ENCODE data around the gene PHIP. TPM values are rescaled to one million over a fixed set of nuclear protein-coding genes. Genes with fewer than 3 reads are reported as not detected.
A peak's percentile ranks its signal among the peaks of the same experiment; 100 is the strongest.

Gene PHIP
- total RNA-seq, 1 experiment from 2014 or later = 26.5 TPM

GRCh38 chr6:78911218-78911940, 166.7 kb downstream of the PHIP start:
- BruUV-seq (replicated peaks) = no TSS peak
- no peak overlapping the region for H3K27ac Mint-ChIP-seq (ENCODE audit: low read depth, unreplicated experiment)

GRCh38 chr6:78910591-78911171, 167.4 kb downstream of the PHIP start:
- DNase-seq (ENCODE audit: unreplicated experiment) = no peak
- ChIA-PET POLR2A (no interaction called here), CTCF (no interaction called here)
- H3K36me3 Mint-ChIP-seq (ENCODE audit: insufficient read depth, unreplicated experiment) = no peaks in the 10 kb centered on the region
- H3K4me1 Mint-ChIP-seq (ENCODE audit: insufficient read depth, unreplicated experiment) = peaks cover 23% of the 10 kb centered on the region
- H3K27ac Mint-ChIP-seq (ENCODE audit: low read depth, unreplicated experiment) = no peak overlapping the region
- BruUV-seq (replicated peaks) = no TSS peak
- peaks cover 4% of the 10 kb centered on the region for H3K9me3 Mint-ChIP-seq (ENCODE audit: unreplicated experiment)
- TF ChIP-seq CTCF (IDR thresholded peaks at IDR 0.05; ENCODE audit: unreplicated experiment) = no peak
- intact Hi-C loops (cut with micrococcal nuclease) = no loop called here
- H3K27me3 Mint-ChIP-seq (ENCODE audit: insufficient read depth, unreplicated experiment) = no peaks in the 10 kb centered on the region
- H3K4me3 Mint-ChIP-seq (ENCODE audit: unreplicated experiment) = peak overlapping the region; percentile 63

More at GRCh38 chr6:78911218-78911940, 166.7 kb downstream of the PHIP start:
- peak overlapping the region; percentile 63 for H3K4me3 Mint-ChIP-seq (ENCODE audit: unreplicated experiment)
- H3K36me3 Mint-ChIP-seq (ENCODE audit: insufficient read depth, unreplicated experiment) = peaks cover 1% of the 10 kb centered on the region
- no peaks in the 10 kb centered on the region for H3K27me3 Mint-ChIP-seq (ENCODE audit: insufficient read depth, unreplicated experiment)
- peaks cover 23% of the 10 kb centered on the region for H3K4me1 Mint-ChIP-seq (ENCODE audit: insufficient read depth, unreplicated experiment)
- no peak for TF ChIP-seq CTCF (IDR thresholded peaks at IDR 0.05; ENCODE audit: unreplicated experiment)
- intact Hi-C loops (cut with micrococcal nuclease) = no loop called here
- ChIA-PET CTCF (interaction anchor here (0.5 to 0.6 kb wide), 2 partner anchors 475 to 547 kb away, joined by 3 read pairs; no protein-coding TSS in a partner anchor), POLR2A (interaction anchor here (0.7 to 1.0 kb wide), 2 partner anchors 63 to 623 kb away, joined by 3 to 6 read pairs; no protein-coding TSS in a partner anchor)
- H3K9me3 Mint-ChIP-seq (ENCODE audit: unreplicated experiment) = peaks cover 8% of the 10 kb centered on the region
- no peak for DNase-seq (ENCODE audit: unreplicated experiment)

GRCh38 chr6:78910010-78910409, 168.0 kb downstream of the PHIP start:
- no TSS peak for BruUV-seq (replicated peaks)
- Mint-ChIP-seq H3K27me3 (ENCODE audit: insufficient read depth, unreplicated experiment) (no peaks in the 10 kb centered on the region), H3K27ac (ENCODE audit: low read depth, unreplicated experiment) (peak overlapping the region; percentile 29), H3K36me3 (ENCODE audit: insufficient read depth, unreplicated experiment) (no peaks in the 10 kb centered on the region), H3K4me1 (ENCODE audit: insufficient read depth, unreplicated experiment) (peaks cover 23% of the 10 kb centered on the region), H3K4me3 (ENCODE audit: unreplicated experiment) (peak overlapping the region; percentile 63), H3K9me3 (ENCODE audit: unreplicated experiment) (no peaks in the 10 kb centered on the region)
- CTCF ChIA-PET = no interaction called here
- intact Hi-C loops (cut with micrococcal nuclease) = no loop called here
- DNase-seq (ENCODE audit: unreplicated experiment) = no peak
- no peak for TF ChIP-seq CTCF (IDR thresholded peaks at IDR 0.05; ENCODE audit: unreplicated experiment)
- POLR2A ChIA-PET = interaction anchor here (1.1 kb wide), 1 partner anchor 9 kb away, joined by 3 read pairs; no protein-coding TSS in a partner anchor

GRCh38 chr6:78909391-78909790, 168.7 kb downstream of the PHIP start:
- Mint-ChIP-seq H3K4me1 (ENCODE audit: insufficient read depth, unreplicated experiment) (peaks cover 23% of the 10 kb centered on the region), H3K27ac (ENCODE audit: low read depth, unreplicated experiment) (peak overlapping the region; percentile 29), H3K4me3 (ENCODE audit: unreplicated experiment) (no peak overlapping the region), H3K9me3 (ENCODE audit: unreplicated experiment) (no peaks in the 10 kb centered on the region), H3K27me3 (ENCODE audit: insufficient read depth, unreplicated experiment) (no peaks in the 10 kb centered on the region), H3K36me3 (ENCODE audit: insufficient read depth, unreplicated experiment) (no peaks in the 10 kb centered on the region)
- TF ChIP-seq CTCF (IDR thresholded peaks at IDR 0.05; ENCODE audit: unreplicated experiment) = no peak
- ChIA-PET CTCF (no interaction called here), POLR2A (interaction anchor here (1.1 to 3.2 kb wide), 2 partner anchors 9 to 12 kb away, joined by 3 to 19 read pairs; no protein-coding TSS in a partner anchor)
- no TSS peak for BruUV-seq (replicated peaks)
- intact Hi-C loops (cut with micrococcal nuclease) = no loop called here
- DNase-seq (ENCODE audit: unreplicated experiment) = peak; percentile 49

Data from MCF 10A (cell line).